ENCODE measurements around the gene DCDC2C.

DCDC2C gene

GRCh38 chr2:3768960-3769765, 65.8 kb downstream of the DCDC2C start:
- no peak for TF ChIP-seq POLR2AphosphoS5 (IDR thresholded peaks at IDR 0.05; ENCODE audit: low read depth, low read length)
- no peak for TF ChIP-seq FOXP2 (optimal IDR thresholded peaks at IDR 0.05; ENCODE audit: borderline replicate concordance, extremely low read depth, extremely low read length, insufficient read depth)

GRCh38 chr2:3769766-3770165, 66.4 kb downstream of the DCDC2C start:
- TF ChIP-seq REST (IDR thresholded peaks at IDR 0.05; ENCODE audit: insufficient read depth in 1 of 2, low read depth in 2 of 2, low read length in 2 of 2) = no peak
- TF ChIP-seq FOXP2 (optimal IDR thresholded peaks at IDR 0.05; ENCODE audit: borderline replicate concordance, extremely low read depth, extremely low read length, insufficient read depth) = no peak

GRCh38 chr2:3770724-3771415, 67.5 kb downstream of the DCDC2C start:
- no peak for TF ChIP-seq SIN3A (IDR thresholded peaks at IDR 0.05; ENCODE audit: borderline replicate concordance, insufficient read depth, low read length)
- TF ChIP-seq POLR2AphosphoS5 (IDR thresholded peaks at IDR 0.05; ENCODE audit: low read depth, low read length) = no peak
- TF ChIP-seq REST (IDR thresholded peaks at IDR 0.05; ENCODE audit: insufficient read depth in 1 of 2, low read depth in 2 of 2, low read length in 2 of 2) = no peak
- no peak for TF ChIP-seq FOXP2 (optimal IDR thresholded peaks at IDR 0.05; ENCODE audit: borderline replicate concordance, extremely low read depth, extremely low read length, insufficient read depth)
- TF ChIP-seq TAF1 (IDR thresholded peaks at IDR 0.05; ENCODE audit: borderline replicate concordance, insufficient read depth, low read length) = no peak

- TF ChIP-seq POLR2AphosphoS5 (IDR thresholded peaks at IDR 0.05; ENCODE audit: low read depth, low read length) (no peak), SIN3A (IDR thresholded peaks at IDR 0.05; ENCODE audit: borderline replicate concordance, insufficient read depth, low read length) (no peak), REST (IDR thresholded peaks at IDR 0.05; ENCODE audit: insufficient read depth in 1 of 2, low read depth in 2 of 2, low read length in 2 of 2) (no peak), TAF1 (IDR thresholded peaks at IDR 0.05; ENCODE audit: borderline replicate concordance, insufficient read depth, low read length) (no peak), FOXP2 (optimal IDR thresholded peaks at IDR 0.05; ENCODE audit: borderline replicate concordance, extremely low read depth, extremely low read length, insufficient read depth) (no peak)
Measured at GRCh38 chr2:3771576-3771975, 68.2 kb downstream of the DCDC2C start.

GRCh38 chr2:3774336-3774735, 71.0 kb downstream of the DCDC2C start:
- TF ChIP-seq TAF1 (IDR thresholded peaks at IDR 0.05; ENCODE audit: borderline replicate concordance, insufficient read depth, low read length) (no peak), REST (IDR thresholded peaks at IDR 0.05; ENCODE audit: insufficient read depth in 1 of 2, low read depth in 2 of 2, low read length in 2 of 2) (no peak), FOXP2 (optimal IDR thresholded peaks at IDR 0.05; ENCODE audit: borderline replicate concordance, extremely low read depth, extremely low read length, insufficient read depth) (no peak), SIN3A (IDR thresholded peaks at IDR 0.05; ENCODE audit: borderline replicate concordance, insufficient read depth, low read length) (no peak), POLR2AphosphoS5 (IDR thresholded peaks at IDR 0.05; ENCODE audit: low read depth, low read length) (no peak)

Data from PFSK-1 (cell line).